Natural killer cell (primary cell): ENCODE data around the gene THAP3. TPM values are rescaled to one million over a fixed set of nuclear protein-coding genes. Genes with fewer than 3 reads are reported as not detected.
A peak's percentile ranks its signal among the peaks of the same experiment; 100 is the strongest.

Experiments
- ATAC-seq, 3 donors: fragments of 150-1000 bp in 2 of 3; fragments of 200-7000 bp in 1 of 3; cut with Tn5 transposase; 1 replicate in 1 of 3; 2 replicates in 2 of 3; pipeline ENCODE4 v1.10.0; 2021; ENCODE audit warnings: mild to moderate bottlenecking in 2 of 3, moderate library complexity in 2 of 3
- DNase-seq, 2 donors: peaks; one replicate each; pipeline versions ENCODE4 v3.0.0 to v3.0.0-alpha.2; 2013 to 2021; ENCODE audit warnings: mixed read lengths in 1 of 2
- H3K27ac ChIP-seq: one replicate; pipeline ENCODE4 v1.5.1; 2013; ENCODE audit warnings: mild to moderate bottlenecking, low read length
- H3K27me3 ChIP-seq: one replicate; pipeline ENCODE4 v1.6.1; 2013; ENCODE audit warnings: low read length; ENCODE audit not compliant: control insufficient read depth, insufficient read depth
- H3K36me3 ChIP-seq: one replicate; pipeline ENCODE4 v1.6.1; 2013; ENCODE audit warnings: low read length; ENCODE audit not compliant: control insufficient read depth, insufficient read depth
- H3K4me1 ChIP-seq: one replicate; pipeline ENCODE4 v1.6.1; 2013; ENCODE audit warnings: low read length; ENCODE audit not compliant: control insufficient read depth, insufficient read depth
- H3K4me3 ChIP-seq: one replicate; pipeline ENCODE4 v1.5.1; 2013; ENCODE audit warnings: low read length
- H3K9me3 ChIP-seq: one replicate; pipeline ENCODE4 v1.6.1; 2013; ENCODE audit warnings: low read length; ENCODE audit not compliant: control insufficient read depth, insufficient read depth
- H3K27ac Mint-ChIP-seq, 2 donors: one replicate each; pipeline ENCODE4 v1.8.0; 2022; ENCODE audit warnings: mild to moderate bottlenecking in 2 of 2, mixed read lengths in 2 of 2, moderate library complexity in 1 of 2
- H3K27me3 Mint-ChIP-seq, 2 donors: one replicate each; pipeline ENCODE4 v1.8.0; 2022; ENCODE audit warnings: low read depth in 2 of 2, mixed read lengths in 2 of 2
- H3K36me3 Mint-ChIP-seq: one replicate; pipeline ENCODE4 v1.8.0; 2022; ENCODE audit warnings: mixed read lengths
- H3K4me1 Mint-ChIP-seq, 2 donors: one replicate each; pipeline ENCODE4 v1.8.0; 2022; ENCODE audit warnings: mixed read lengths in 2 of 2
- H3K4me3 Mint-ChIP-seq: one replicate; pipeline ENCODE4 v1.8.0; 2022; ENCODE audit warnings: mild to moderate bottlenecking, moderate library complexity, mixed read lengths
- H3K9me3 Mint-ChIP-seq, 2 donors: one replicate each; pipeline ENCODE4 v1.8.0; 2022; ENCODE audit warnings: mixed read lengths in 2 of 2
- WGBS: methylation state at CpG from one replicate; pipeline ENCODE4 v1.1.7; 2013; ENCODE audit warnings: missing lambda C conversion rate; ENCODE audit not compliant: insufficient coverage; 5-methylcytosine and 5-hydroxymethylcytosine counted together
- intact Hi-C: fragments of 100-400 bp; cut with micrococcal nuclease; formaldehyde crosslinking; loops from one replicate; pipeline ENCODE4 v1.14.2; 2022
- total RNA-seq, 4 donors: library from RNA; stranded (reverse); fragments of 120-200 nt in 1 of 4; gene quantifications; one replicate each; pipeline versions ENCODE4 v1.2.3 to v1.2.4, GENCODE V29; 2013 to 2022
- TF ChIP-seq, protein P1 (sequence below): fragments of 200-600 bp; IDR thresholded peaks from one replicate; pipeline ENCODE4 v1.8.0; 2022; ENCODE audit warnings: antibody characterized with exemption

Gene THAP3
- total RNA-seq, 3 donors from 2014 or later (not counting 1 experiment from before 2014, with no cell fraction given) = 11.7 to 23.4 (median 23.1) TPM

- H3K27ac ChIP-seq = no peak overlapping the region
- H3K36me3 ChIP-seq = peaks cover 65% of the 10 kb centered on the region
- H3K4me1 ChIP-seq = peaks cover 35% of the 10 kb centered on the region
- Mint-ChIP-seq H3K4me1 (peaks cover 28 to 45% of the 10 kb centered on the region in 2 donors), H3K4me3 (no peak overlapping the region), H3K9me3 (no peaks in the 10 kb centered on the region), H3K27ac (no peak overlapping the region), H3K36me3 (no peaks in the 10 kb centered on the region), H3K27me3 (no peaks in the 10 kb centered on the region)
- ATAC-seq (no peak), DNase-seq (no peak)
- TF ChIP-seq, protein P1, sequence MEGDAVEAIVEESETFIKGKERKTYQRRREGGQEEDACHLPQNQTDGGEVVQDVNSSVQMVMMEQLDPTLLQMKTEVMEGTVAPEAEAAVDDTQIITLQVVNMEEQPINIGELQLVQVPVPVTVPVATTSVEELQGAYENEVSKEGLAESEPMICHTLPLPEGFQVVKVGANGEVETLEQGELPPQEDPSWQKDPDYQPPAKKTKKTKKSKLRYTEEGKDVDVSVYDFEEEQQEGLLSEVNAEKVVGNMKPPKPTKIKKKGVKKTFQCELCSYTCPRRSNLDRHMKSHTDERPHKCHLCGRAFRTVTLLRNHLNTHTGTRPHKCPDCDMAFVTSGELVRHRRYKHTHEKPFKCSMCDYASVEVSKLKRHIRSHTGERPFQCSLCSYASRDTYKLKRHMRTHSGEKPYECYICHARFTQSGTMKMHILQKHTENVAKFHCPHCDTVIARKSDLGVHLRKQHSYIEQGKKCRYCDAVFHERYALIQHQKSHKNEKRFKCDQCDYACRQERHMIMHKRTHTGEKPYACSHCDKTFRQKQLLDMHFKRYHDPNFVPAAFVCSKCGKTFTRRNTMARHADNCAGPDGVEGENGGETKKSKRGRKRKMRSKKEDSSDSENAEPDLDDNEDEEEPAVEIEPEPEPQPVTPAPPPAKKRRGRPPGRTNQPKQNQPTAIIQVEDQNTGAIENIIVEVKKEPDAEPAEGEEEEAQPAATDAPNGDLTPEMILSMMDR = no peak
- WGBS = 96% methylated on average over 38 of the region's 38 CpGs
- no peaks in the 10 kb centered on the region for H3K27me3 ChIP-seq
- no peaks in the 10 kb centered on the region for H3K9me3 ChIP-seq
- intact Hi-C loops = no loop called here
- no peak overlapping the region for H3K4me3 ChIP-seq
These were observed 31.6 kb upstream of the THAP3 start for GRCh38 chr1:6592865-6593593.

- intact Hi-C loops = no loop called here
- H3K4me3 ChIP-seq = no peak overlapping the region
- peaks cover 60% of the 10 kb centered on the region for H3K36me3 ChIP-seq
- Mint-ChIP-seq H3K4me1 (peaks cover 32 to 49% of the 10 kb centered on the region in 2 donors), H3K36me3 (no peaks in the 10 kb centered on the region), H3K27ac (no peak overlapping the region), H3K9me3 (no peaks in the 10 kb centered on the region), H3K4me3 (no peak overlapping the region), H3K27me3 (no peaks in the 10 kb centered on the region)
- H3K4me1 ChIP-seq = peaks cover 36% of the 10 kb centered on the region
- DNase-seq (no peak), ATAC-seq (no peak)
- 97% methylated on average over 15 of the region's 15 CpGs for WGBS
- H3K9me3 ChIP-seq = no peaks in the 10 kb centered on the region
- TF ChIP-seq, protein P1 = no peak
- no peak overlapping the region for H3K27ac ChIP-seq
- H3K27me3 ChIP-seq = no peaks in the 10 kb centered on the region
These were observed 30.9 kb upstream of the THAP3 start for GRCh38 chr1:6593810-6594209.

DNA sequence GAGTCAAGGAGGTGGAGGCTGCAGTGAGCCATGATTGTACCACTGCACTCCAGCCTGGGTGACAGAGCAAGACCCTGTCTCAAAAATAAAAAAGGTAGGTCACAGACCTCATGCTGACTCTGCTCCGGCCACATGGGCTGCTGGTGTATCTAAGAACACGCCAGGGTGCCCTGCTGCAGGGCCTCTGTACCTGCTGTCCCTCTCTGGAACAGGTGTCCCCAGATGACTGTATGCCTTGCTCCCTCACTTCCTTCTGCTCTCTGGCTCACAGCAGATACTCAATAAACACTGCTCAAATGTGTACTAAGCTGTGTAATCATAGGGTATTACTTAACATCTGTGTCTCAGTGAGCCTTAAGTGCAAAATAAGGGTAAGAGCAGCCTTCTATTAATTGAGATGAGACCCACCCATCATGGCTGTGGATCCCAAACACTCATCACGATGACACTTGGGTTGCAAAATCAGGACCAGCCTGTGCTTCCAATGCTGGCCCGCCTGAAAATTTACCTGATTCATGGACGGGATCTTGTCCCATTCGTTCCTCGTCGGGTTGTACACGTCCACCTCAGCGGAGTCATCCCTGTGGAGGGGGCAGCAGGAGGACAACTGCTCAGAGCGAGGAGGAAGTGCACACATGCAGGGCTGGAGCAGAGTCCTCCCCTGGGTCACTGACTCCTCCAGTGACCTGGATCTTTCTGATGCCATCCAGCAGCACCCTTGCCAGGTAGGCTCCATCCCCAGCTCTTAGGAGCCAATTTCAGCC, 29.5 kb upstream of the THAP3 start:
- H3K9me3 ChIP-seq = no peaks in the 10 kb centered on the region
- peak overlapping the region in 1 of 2 donors; percentile 27 for H3K27ac Mint-ChIP-seq
- TF ChIP-seq, protein P1 = no peak
- H3K36me3 Mint-ChIP-seq = no peaks in the 10 kb centered on the region
- no peaks in the 10 kb centered on the region for H3K27me3 ChIP-seq
- no peak overlapping the region for H3K4me3 ChIP-seq
- peaks cover 49% of the 10 kb centered on the region for H3K4me1 ChIP-seq
- peaks cover 44 to 55% of the 10 kb centered on the region in 2 donors for H3K4me1 Mint-ChIP-seq
- intact Hi-C loops = no loop called here
- ATAC-seq (no peak), DNase-seq (no peak)
- H3K27me3 Mint-ChIP-seq = no peaks in the 10 kb centered on the region
- WGBS = 95% methylated on average over 11 of the region's 11 CpGs
- peaks cover 52% of the 10 kb centered on the region for H3K36me3 ChIP-seq
- no peak overlapping the region for H3K4me3 Mint-ChIP-seq
- H3K27ac ChIP-seq = no peak overlapping the region
- H3K9me3 Mint-ChIP-seq = no peaks in the 10 kb centered on the region
